ENCODE results near the gene FKBP5.

DNA sequence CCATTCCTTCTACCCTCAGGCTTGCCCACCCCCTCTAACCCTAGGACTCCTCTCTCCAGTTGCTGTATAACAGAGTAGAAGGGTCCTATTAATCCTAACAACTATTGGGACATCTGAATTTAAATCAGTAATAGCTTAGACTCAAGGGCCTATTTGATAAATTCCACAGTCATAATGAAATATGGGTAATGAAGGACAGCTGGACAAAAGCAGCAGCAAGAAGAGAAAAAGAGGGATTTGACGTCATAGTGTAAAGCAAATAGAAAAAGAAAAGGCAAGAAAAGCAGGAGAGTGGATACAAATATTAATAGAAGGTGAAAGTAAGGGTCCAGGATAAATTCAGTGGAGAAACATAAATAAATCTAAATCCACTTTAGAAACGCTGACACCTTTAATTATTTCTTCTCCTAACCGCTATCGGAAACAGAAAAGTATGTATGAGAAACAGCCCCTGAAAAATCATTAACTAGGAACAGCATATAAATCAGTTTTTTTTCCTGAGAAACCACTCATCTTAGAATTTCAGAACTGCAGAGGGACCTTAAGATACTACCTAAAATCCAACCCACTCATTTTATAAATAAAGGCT is 12.8 kb downstream of the FKBP5 start:
- TF ChIP-seq ZFP3 (CRISPR knock-in tag; IDR thresholded peaks at IDR 0.05) (no peak), BACH2 (CRISPR knock-in tag; IDR thresholded peaks at IDR 0.05; ENCODE audit: borderline replicate concordance) (no peak), TCF4 (CRISPR knock-in tag; IDR thresholded peaks at IDR 0.05; ENCODE audit: borderline replicate concordance) (no peak), PPARA (CRISPR knock-in tag; IDR thresholded peaks at IDR 0.05; ENCODE audit: borderline replicate concordance) (no peak), SNAI2 (CRISPR knock-in tag; IDR thresholded peaks at IDR 0.05) (no peak)
- TF ChIP-seq, protein P1, sequence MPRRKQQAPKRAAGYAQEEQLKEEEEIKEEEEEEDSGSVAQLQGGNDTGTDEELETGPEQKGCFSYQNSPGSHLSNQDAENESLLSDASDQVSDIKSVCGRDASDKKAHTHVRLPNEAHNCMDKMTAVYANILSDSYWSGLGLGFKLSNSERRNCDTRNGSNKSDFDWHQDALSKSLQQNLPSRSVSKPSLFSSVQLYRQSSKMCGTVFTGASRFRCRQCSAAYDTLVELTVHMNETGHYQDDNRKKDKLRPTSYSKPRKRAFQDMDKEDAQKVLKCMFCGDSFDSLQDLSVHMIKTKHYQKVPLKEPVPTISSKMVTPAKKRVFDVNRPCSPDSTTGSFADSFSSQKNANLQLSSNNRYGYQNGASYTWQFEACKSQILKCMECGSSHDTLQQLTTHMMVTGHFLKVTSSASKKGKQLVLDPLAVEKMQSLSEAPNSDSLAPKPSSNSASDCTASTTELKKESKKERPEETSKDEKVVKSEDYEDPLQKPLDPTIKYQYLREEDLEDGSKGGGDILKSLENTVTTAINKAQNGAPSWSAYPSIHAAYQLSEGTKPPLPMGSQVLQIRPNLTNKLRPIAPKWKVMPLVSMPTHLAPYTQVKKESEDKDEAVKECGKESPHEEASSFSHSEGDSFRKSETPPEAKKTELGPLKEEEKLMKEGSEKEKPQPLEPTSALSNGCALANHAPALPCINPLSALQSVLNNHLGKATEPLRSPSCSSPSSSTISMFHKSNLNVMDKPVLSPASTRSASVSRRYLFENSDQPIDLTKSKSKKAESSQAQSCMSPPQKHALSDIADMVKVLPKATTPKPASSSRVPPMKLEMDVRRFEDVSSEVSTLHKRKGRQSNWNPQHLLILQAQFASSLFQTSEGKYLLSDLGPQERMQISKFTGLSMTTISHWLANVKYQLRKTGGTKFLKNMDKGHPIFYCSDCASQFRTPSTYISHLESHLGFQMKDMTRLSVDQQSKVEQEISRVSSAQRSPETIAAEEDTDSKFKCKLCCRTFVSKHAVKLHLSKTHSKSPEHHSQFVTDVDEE (CRISPR knock-in tag; IDR thresholded peaks at IDR 0.05) = no peak
